B cell (primary cell): Measurements from ENCODE around the gene ADH4. TPM values are rescaled to one million over a fixed set of nuclear protein-coding genes. Genes with fewer than 3 reads are reported as not detected.

Experiments
- ATAC-seq: fragments of 200-7000 bp; cut with Tn5 transposase; one replicate; pipeline ENCODE4 v1.10.0; 2021; ENCODE audit warnings: low read depth, mild to moderate bottlenecking, moderate number of reproducible peaks, moderate library complexity
- CTCF ChIA-PET: fragments of 350-600 bp; sonication (Branson Sonifier 250); formaldehyde crosslinking; loops from one replicate; lab custom pipeline; 2021; ENCODE audit warnings: antibody characterized with exemption, inconsistent platforms; lab: Charles Lee
- POLR2A ChIA-PET: fragments of 350-600 bp; sonication (Branson Sonifier 250); formaldehyde crosslinking; loops from one replicate; lab custom pipeline; 2021; ENCODE audit warnings: antibody characterized with exemption; lab: Charles Lee
- DNase-seq: peaks from one replicate; pipeline ENCODE4 v3.0.0; 2013
- H2AFZ ChIP-seq: 2 replicates; pipeline ENCODE4 v1.6.1; 2012; ENCODE audit warnings: mild to moderate bottlenecking, low read depth, low read length; ENCODE audit not compliant: insufficient read depth, poor library complexity, severe bottlenecking
- H3K27ac ChIP-seq, 2 donors: 1 replicate in 1 of 2; 2 replicates in 1 of 2; pipeline ENCODE4 v1.5.1; 2012 to 2013; ENCODE audit warnings: low read length in 2 of 2, mild to moderate bottlenecking in 2 of 2, moderate library complexity in 1 of 2
- H3K27me3 ChIP-seq, 4 experiments: fragments of 200-600 bp in 1 of 4; sonication (generic) in 1 of 4; replicated peaks in 1 of 4; 1 replicate in 2 of 4; 2 replicates in 2 of 4; pipeline versions ENCODE4 v1.6.1 to v1.7.0; 2013 to 2016; ENCODE audit warnings: low read length in 3 of 4, mild to moderate bottlenecking in 2 of 4, mixed read lengths in 1 of 4, moderate library complexity in 1 of 4; ENCODE audit not compliant: insufficient read depth in 4 of 4, control insufficient read depth in 3 of 4; ENCODE audit errors: control extremely low read depth in 1 of 4
- H3K36me3 ChIP-seq, 2 experiments: replicated peaks in 1 of 2; 1 replicate in 1 of 2; 2 replicates in 1 of 2; pipeline versions ENCODE4 v1.6.1 to v1.7.1; 2013; ENCODE audit warnings: low read length in 1 of 2; ENCODE audit not compliant: insufficient read depth in 2 of 2, control insufficient read depth in 1 of 2; ENCODE audit errors: control extremely low read depth in 1 of 2, extremely low read depth in 1 of 2
- H3K4me1 ChIP-seq, 2 donors: fragments of 200-600 bp in 1 of 2; sonication (generic) in 1 of 2; 1 replicate in 1 of 2; 2 replicates in 1 of 2; pipeline versions ENCODE4 v1.5.1 to v1.6.1; 2013 to 2017; ENCODE audit warnings: low read length in 2 of 2; ENCODE audit not compliant: control insufficient read depth in 2 of 2, insufficient read depth in 2 of 2
- H3K4me2 ChIP-seq: replicated peaks from 2 replicates; pipeline ENCODE3; 2012; ENCODE audit warnings: mild to moderate bottlenecking, low read depth, low read length; ENCODE audit not compliant: poor library complexity, severe bottlenecking
- H3K4me3 ChIP-seq, 5 experiments: fragments of 200-600 bp in 1 of 5; sonication (generic) in 1 of 5; 1 replicate in 3 of 5; 2 replicates in 2 of 5; pipeline versions ENCODE4 v1.5.1 to v1.7.0; 2011 to 2016; ENCODE audit warnings: low read length in 4 of 5, mild to moderate bottlenecking in 4 of 5, low read depth in 2 of 5, control low read depth in 1 of 5, moderate library complexity in 1 of 5; ENCODE audit not compliant: insufficient read depth in 1 of 5; ENCODE audit errors: control extremely low read depth in 1 of 5, extremely low read depth in 1 of 5
- H3K79me2 ChIP-seq: fragments of 200-600 bp; sonication (generic); one replicate; pipeline ENCODE4 v1.6.0; 2016; ENCODE audit warnings: low read length; ENCODE audit not compliant: control insufficient read depth, insufficient read depth
- H3K9ac ChIP-seq: fragments of 200-600 bp; sonication (generic); 2 replicates; pipeline ENCODE4 v1.6.1; 2017; ENCODE audit warnings: mild to moderate bottlenecking, low read length, moderate library complexity
- H3K9me3 ChIP-seq, 3 donors: one replicate each; pipeline versions ENCODE4 v1.6.1 to v1.7.1; 2013; ENCODE audit warnings: low read length in 2 of 3; ENCODE audit not compliant: control insufficient read depth in 2 of 3, insufficient read depth in 1 of 3; ENCODE audit errors: control extremely low read depth in 1 of 3
- H4K20me1 ChIP-seq: 2 replicates; pipeline ENCODE4 v1.6.0; 2012; ENCODE audit warnings: mild to moderate bottlenecking, low read length; ENCODE audit not compliant: insufficient read depth, control insufficient read depth, poor library complexity, severe bottlenecking
- H3K27ac Mint-ChIP-seq: one replicate; pipeline ENCODE4 v1.8.0; 2021; ENCODE audit warnings: mixed read lengths
- H3K27me3 Mint-ChIP-seq: one replicate; pipeline ENCODE4 v1.8.0; 2021; ENCODE audit warnings: mixed read lengths
- H3K4me1 Mint-ChIP-seq: one replicate; pipeline ENCODE4 v1.8.0; 2021; ENCODE audit warnings: mixed read lengths
- H3K4me3 Mint-ChIP-seq: one replicate; pipeline ENCODE4 v1.8.0; 2021; ENCODE audit warnings: mixed read lengths
- H3K9me3 Mint-ChIP-seq: one replicate; pipeline ENCODE4 v1.8.0; 2022; ENCODE audit warnings: mixed read lengths; ENCODE audit not compliant: insufficient read depth
- CTCF ChIP-seq: fragments of 200-600 bp; IDR thresholded peaks from one replicate; pipeline ENCODE4 v1.8.0; 2022; ENCODE audit warnings: antibody characterized with exemption, mild to moderate bottlenecking
- EZH2 ChIP-seq: IDR thresholded peaks from 2 replicates; pipeline ENCODE4 v1.6.1; 2012; ENCODE audit warnings: borderline replicate concordance, low read depth, mild to moderate bottlenecking, moderate library complexity, low read length; ENCODE audit not compliant: insufficient read depth, poor library complexity, severe bottlenecking
- WGBS: methylation state at CpG from one replicate; pipeline ENCODE4 v1.1.5; 2013; ENCODE audit warnings: missing lambda C conversion rate; ENCODE audit not compliant: insufficient coverage; 5-methylcytosine and 5-hydroxymethylcytosine counted together
- intact Hi-C: fragments of 100-400 bp; cut with micrococcal nuclease; formaldehyde crosslinking; loops from one replicate; pipeline ENCODE4 v1.10.0; 2022
- polyA plus RNA-seq: library from polyadenylated mRNA; depleted of rRNA; stranded (reverse); fragments of >200 nt; gene quantifications from 2 replicates; pipeline ENCODE4 v1.2.3, GENCODE V29; 2012
- total RNA-seq, 2 donors: library from RNA; stranded (reverse); fragments of 120-200 nt in 1 of 2; gene quantifications; 1 replicate in 1 of 2; 2 replicates in 1 of 2; pipeline versions ENCODE4 v1.2.3 to v1.2.4, GENCODE V29; 2013 to 2022

ADH4 gene
- total and polyA plus RNA-seq, 2 donors (not counting 1 experiment from before 2014, with no cell fraction given): not detected

GRCh38 chr4:99180382-99181070 lies 36.4 kb upstream of the ADH4 start:
- Histone ChIP-seq H3K9ac (no peak overlapping the region), H4K20me1 (no peaks in the 10 kb centered on the region), H3K4me1 (no peaks in the 10 kb centered on the region), H2AFZ (no peak overlapping the region), H3K9me3 (peaks cover 0 to 14% (median 4%) of the 10 kb centered on the region in 3 donors), H3K27me3 (no peaks in the 10 kb centered on the region), H3K27ac (no peak overlapping the region), H3K4me2 (no peak overlapping the region), H3K4me3 (no peak overlapping the region), H3K79me2 (no peaks in the 10 kb centered on the region), H3K36me3 (no peaks in the 10 kb centered on the region)
- intact Hi-C loops: no loop called here
- Mint-ChIP-seq H3K27me3 (no peaks in the 10 kb centered on the region), H3K27ac (no peak overlapping the region), H3K9me3 (peaks cover 11% of the 10 kb centered on the region), H3K4me1 (no peaks in the 10 kb centered on the region), H3K4me3 (no peak overlapping the region)
- TF ChIP-seq CTCF (no peak), EZH2 (no peak)
- DNase-seq: no peak
- no peak for ATAC-seq
- WGBS: 82% methylated on average over 2 of the region's 2 CpGs
- POLR2A ChIA-PET: no interaction called here
- CTCF ChIA-PET: no interaction called here

- no peaks in the 10 kb centered on the region for H3K27me3 ChIP-seq
- DNase-seq: no peak
- no peak overlapping the region for H3K9ac ChIP-seq
- CTCF ChIA-PET: no interaction called here
- H3K4me2 ChIP-seq: no peak overlapping the region
- ATAC-seq: no peak
- no peaks in the 10 kb centered on the region for H3K27me3 Mint-ChIP-seq
- H4K20me1 ChIP-seq: no peaks in the 10 kb centered on the region
- no peak overlapping the region for H2AFZ ChIP-seq
- no peaks in the 10 kb centered on the region for H3K4me1 Mint-ChIP-seq
- no peak overlapping the region for H3K4me3 Mint-ChIP-seq
- WGBS: 100% methylated on average over 1 of the region's 1 CpG
- H3K27ac Mint-ChIP-seq: no peak overlapping the region
- no peaks in the 10 kb centered on the region for H3K36me3 ChIP-seq
- H3K9me3 ChIP-seq: peaks cover 0 to 11% (median 0%) of the 10 kb centered on the region in 3 donors
- TF ChIP-seq CTCF: no peak
- TF ChIP-seq EZH2: no peak
- POLR2A ChIA-PET: no interaction called here
- intact Hi-C loops: no loop called here
- peaks cover 11% of the 10 kb centered on the region for H3K9me3 Mint-ChIP-seq
- H3K27ac ChIP-seq: no peak overlapping the region
- H3K79me2 ChIP-seq: no peaks in the 10 kb centered on the region
- no peak overlapping the region for H3K4me3 ChIP-seq
- no peaks in the 10 kb centered on the region for H3K4me1 ChIP-seq
Observed at GRCh38 chr4:99179626-99180025, 35.5 kb upstream of the ADH4 start.
